ENCODE measurements around the gene SOS2.
"Not testable (repeated sequence)": the region's sequence is repeated elsewhere in the genome, so short reads cannot be mapped to it uniquely, and the experiment has no call there.

The SOS2 gene

GRCh38 chr14:50083467-50084337, 147.7 kb downstream of the SOS2 start:
- DNase-seq: no peak

GRCh38 chr14:50082784-50083466, 148.5 kb downstream of the SOS2 start:
- DNase-seq: no peak

GRCh38 chr14:50082308-50082742, 149.1 kb downstream of the SOS2 start:
- no peak for DNase-seq

- not testable (repeated sequence) for DNase-seq
Observed at GRCh38 chr14:50079103-50079502, 152.3 kb downstream of the SOS2 start.

GRCh38 chr14:50073663-50074062, 157.7 kb downstream of the SOS2 start:
- not testable (repeated sequence) for DNase-seq

GRCh38 chr14:50072395-50072794, 159.0 kb downstream of the SOS2 start:
- DNase-seq: no peak

- no peak for DNase-seq
Observed at GRCh38 chr14:50070840-50071548, 160.4 kb downstream of the SOS2 start.

GRCh38 chr14:50070230-50070629, 161.1 kb downstream of the SOS2 start:
- DNase-seq: no peak

- no peak for DNase-seq
Observed at GRCh38 chr14:50069325-50069724, 162.1 kb downstream of the SOS2 start.

GRCh38 chr14:50068496-50068895, 162.9 kb downstream of the SOS2 start:
- DNase-seq: no peak

GRCh38 chr14:50067723-50068495, 163.5 kb downstream of the SOS2 start:
- no peak for DNase-seq

Measured in AML-193 (cell line).